CD4-positive, alpha-beta memory T cell (primary cell): ENCODE measurements around the gene GPC6. TPM values are rescaled to one million over a fixed set of nuclear protein-coding genes. Genes with fewer than 3 reads are reported as not detected.
A peak's percentile ranks its signal among the peaks of the same experiment; 100 is the strongest.

Experiments used
- CTCF ChIA-PET: fragments of 350-600 bp; sonication (Branson Sonifier 250); formaldehyde crosslinking; loops from one replicate; lab custom pipeline; 2021; ENCODE audit warnings: inconsistent platforms; ENCODE audit not compliant: partially characterized antibody; lab: Charles Lee
- POLR2A ChIA-PET: fragments of 350-600 bp; sonication (Branson Sonifier 250); formaldehyde crosslinking; loops from one replicate; lab custom pipeline; 2021; ENCODE audit not compliant: partially characterized antibody; lab: Charles Lee
- DNase-seq, 5 donors: peaks; one replicate each; pipeline versions ENCODE4 v3.0.0 to v3.0.0-alpha.2; 2020 to 2022; ENCODE audit warnings: mixed read lengths in 1 of 5
- H3K27ac ChIP-seq: one replicate; pipeline ENCODE4 v1.7.0; 2013; ENCODE audit warnings: low read depth, low read length
- H3K27me3 ChIP-seq: 2 replicates; pipeline ENCODE4 v1.7.0; 2013; ENCODE audit warnings: mild to moderate bottlenecking, low read length, moderate library complexity; ENCODE audit not compliant: insufficient read depth
- H3K36me3 ChIP-seq: 2 replicates; pipeline ENCODE4 v1.7.0; 2013; ENCODE audit warnings: mild to moderate bottlenecking, low read length, moderate library complexity; ENCODE audit not compliant: insufficient read depth
- H3K4me1 ChIP-seq: 2 replicates; pipeline ENCODE4 v1.7.0; 2013; ENCODE audit warnings: mild to moderate bottlenecking, low read length, moderate library complexity; ENCODE audit not compliant: insufficient read depth
- H3K4me3 ChIP-seq, 2 donors: one replicate each; pipeline ENCODE4 v1.7.0; 2013; ENCODE audit warnings: low read length in 2 of 2, mild to moderate bottlenecking in 1 of 2
- H3K9me3 ChIP-seq, 2 donors: one replicate each; pipeline ENCODE4 v1.7.0; 2013; ENCODE audit warnings: low read length in 2 of 2, control low read depth in 1 of 2; ENCODE audit not compliant: control insufficient read depth in 1 of 2
- H3K27ac Mint-ChIP-seq, 7 donors: one replicate each; pipeline ENCODE4 v1.8.0; 2020 to 2021; ENCODE audit warnings: mixed read lengths in 7 of 7, mild to moderate bottlenecking in 6 of 7, inconsistent platforms in 3 of 7, moderate library complexity in 3 of 7
- H3K27me3 Mint-ChIP-seq, 2 donors: one replicate each; pipeline ENCODE4 v1.8.0; 2020 to 2021; ENCODE audit warnings: mixed read lengths in 2 of 2
- H3K36me3 Mint-ChIP-seq, 2 donors: one replicate each; pipeline ENCODE4 v1.8.0; 2020 to 2021; ENCODE audit warnings: mixed read lengths in 2 of 2, inconsistent platforms in 1 of 2, mild to moderate bottlenecking in 1 of 2
- H3K4me1 Mint-ChIP-seq, 4 donors: one replicate each; pipeline ENCODE4 v1.8.0; 2020 to 2021; ENCODE audit warnings: mixed read lengths in 4 of 4, mild to moderate bottlenecking in 1 of 4
- H3K4me3 Mint-ChIP-seq, 8 donors: one replicate each; pipeline ENCODE4 v1.8.0; 2020 to 2021; ENCODE audit warnings: mixed read lengths in 8 of 8, mild to moderate bottlenecking in 7 of 8, moderate library complexity in 6 of 8, inconsistent platforms in 3 of 8
- H3K9me3 Mint-ChIP-seq, 8 donors: one replicate each; pipeline ENCODE4 v1.8.0; 2020 to 2021; ENCODE audit warnings: mixed read lengths in 8 of 8, mild to moderate bottlenecking in 5 of 8, inconsistent platforms in 3 of 8, moderate library complexity in 1 of 8
- intact Hi-C: fragments of 100-400 bp; cut with micrococcal nuclease; formaldehyde crosslinking; loops from one replicate; pipeline ENCODE4 v1.15.1; 2023
- polyA plus RNA-seq, 2 donors: library from polyadenylated mRNA; unstranded; fragments of 300-500 nt; fragmentation: Illumina TruSeq; gene quantifications; one replicate each; pipeline ENCODE4 v1.2.3, GENCODE V29; 2021
- total RNA-seq, 2 experiments: library from RNA; stranded (reverse); gene quantifications; one replicate each; pipeline ENCODE4 v1.2.3, GENCODE V29; 2021

Gene GPC6
- total and polyA plus RNA-seq, 4 experiments from 2014 or later, result not detected

GRCh38 chr13:93539914-93540313 is 313.3 kb downstream of the GPC6 start:
- H3K4me3 ChIP-seq, result no peak overlapping the region
- Mint-ChIP-seq H3K27me3 (no peaks in the 10 kb centered on the region), H3K36me3 (no peaks in the 10 kb centered on the region), H3K9me3 (peaks cover 0 to 9% (median 4%) of the 10 kb centered on the region in 8 donors), H3K4me1 (no peaks in the 10 kb centered on the region), H3K27ac (no peak overlapping the region), H3K4me3 (no peak overlapping the region)
- ChIA-PET CTCF (no interaction called here), POLR2A (no interaction called here)
- no peak overlapping the region for H3K27ac ChIP-seq
- H3K4me1 ChIP-seq, result no peaks in the 10 kb centered on the region
- no peak for DNase-seq
- H3K27me3 ChIP-seq, result no peaks in the 10 kb centered on the region
- intact Hi-C loops, result no loop called here
- H3K9me3 ChIP-seq, result no peaks in the 10 kb centered on the region
- H3K36me3 ChIP-seq, result no peaks in the 10 kb centered on the region

DNA sequence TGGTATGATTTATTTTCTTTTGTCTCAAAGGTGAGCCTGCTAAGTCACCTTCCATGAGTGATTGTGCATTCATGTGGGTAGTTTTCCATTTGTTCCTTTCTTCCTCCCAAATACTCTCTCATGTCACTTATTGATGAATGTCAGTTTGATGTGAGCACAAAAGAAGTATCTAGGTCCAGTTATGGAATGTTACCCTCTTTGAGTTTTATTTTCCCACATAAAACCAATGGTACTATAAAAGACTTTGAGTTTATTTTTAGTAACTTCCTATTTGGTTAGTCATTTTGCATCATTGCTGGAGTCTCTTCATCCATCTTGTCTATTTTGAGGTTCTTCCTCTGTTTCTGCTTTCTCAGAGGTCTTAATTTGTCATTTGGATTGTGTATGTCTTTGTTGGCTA is 321.3 kb downstream of the GPC6 start:
- Histone ChIP-seq H3K9me3 (no peaks in the 10 kb centered on the region), H3K27ac (no peak overlapping the region), H3K27me3 (no peaks in the 10 kb centered on the region), H3K36me3 (no peaks in the 10 kb centered on the region), H3K4me1 (no peaks in the 10 kb centered on the region), H3K4me3 (no peak overlapping the region)
- ChIA-PET POLR2A (no interaction called here), CTCF (no interaction called here)
- H3K9me3 Mint-ChIP-seq, result peaks cover 0 to 6% (median 1%) of the 10 kb centered on the region in 8 donors
- H3K4me3 Mint-ChIP-seq, result no peak overlapping the region
- intact Hi-C loops, result no loop called here
- no peak for DNase-seq
- no peaks in the 10 kb centered on the region for H3K4me1 Mint-ChIP-seq
- H3K27me3 Mint-ChIP-seq, result no peaks in the 10 kb centered on the region
- H3K36me3 Mint-ChIP-seq, result no peaks in the 10 kb centered on the region
- no peak overlapping the region for H3K27ac Mint-ChIP-seq

DNA sequence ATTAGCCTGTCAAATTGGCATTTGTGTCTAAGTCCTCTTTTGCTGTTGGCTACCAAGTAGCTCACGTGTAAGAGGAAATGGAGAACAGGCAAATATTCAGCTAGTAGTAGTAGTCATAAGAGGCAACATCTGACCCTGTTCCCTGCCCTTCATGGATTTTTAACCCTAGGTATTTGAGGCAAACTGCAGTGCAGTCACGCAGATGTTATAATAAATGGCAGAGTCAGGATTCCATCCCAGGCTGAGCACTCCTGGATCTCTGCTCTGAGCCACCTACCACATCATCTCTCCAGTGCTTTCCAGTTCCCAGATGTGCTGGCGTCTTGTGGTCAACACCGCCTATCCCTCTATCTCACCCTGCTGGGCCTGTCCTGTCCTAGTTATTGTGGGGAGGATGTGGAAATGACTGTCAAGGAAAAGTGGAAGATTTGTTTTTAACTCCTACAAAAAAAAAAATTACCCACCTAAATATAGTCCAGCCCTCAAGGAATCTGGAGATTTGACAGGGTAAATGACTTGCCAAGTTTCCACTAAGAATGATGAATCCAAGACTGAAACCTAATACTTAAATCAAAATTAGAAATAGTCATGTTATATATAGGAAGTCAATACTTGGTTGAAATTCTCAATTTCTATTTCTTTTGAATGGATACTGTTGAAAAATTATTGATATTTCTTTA is 322.9 kb downstream of the GPC6 start:
- H3K4me1 ChIP-seq, result no peaks in the 10 kb centered on the region
- H3K4me3 ChIP-seq, result no peak overlapping the region
- H3K27ac Mint-ChIP-seq, result no peak overlapping the region
- intact Hi-C loops, result no loop called here
- no peaks in the 10 kb centered on the region for H3K9me3 Mint-ChIP-seq
- ChIA-PET POLR2A (no interaction called here), CTCF (no interaction called here)
- no peaks in the 10 kb centered on the region for H3K4me1 Mint-ChIP-seq
- no peak for DNase-seq
- no peak overlapping the region for H3K4me3 Mint-ChIP-seq
- no peaks in the 10 kb centered on the region for H3K27me3 Mint-ChIP-seq
- no peaks in the 10 kb centered on the region for H3K36me3 Mint-ChIP-seq
- H3K27me3 ChIP-seq, result no peaks in the 10 kb centered on the region
- no peaks in the 10 kb centered on the region for H3K36me3 ChIP-seq
- no peaks in the 10 kb centered on the region for H3K9me3 ChIP-seq
- no peak overlapping the region for H3K27ac ChIP-seq

DNA sequence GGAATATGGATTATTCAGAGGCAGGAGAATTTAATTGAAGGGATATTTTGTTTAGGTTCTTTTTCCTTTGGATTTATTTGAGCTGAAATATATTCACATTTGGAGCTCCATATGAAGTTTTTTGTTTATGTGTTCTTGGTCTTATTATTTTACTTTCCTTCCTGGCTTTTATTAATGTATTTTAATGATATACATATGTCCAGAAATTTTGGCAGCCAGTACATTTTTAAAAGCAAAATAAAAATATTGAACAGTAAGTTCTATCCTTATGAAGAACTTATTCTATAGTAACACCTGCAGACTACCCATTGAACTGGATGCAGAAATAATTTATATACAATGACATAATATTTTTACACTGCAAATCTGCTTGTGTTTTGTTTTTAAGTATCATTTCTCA is 323.6 kb downstream of the GPC6 start:
- Mint-ChIP-seq H3K36me3 (no peaks in the 10 kb centered on the region), H3K9me3 (no peaks in the 10 kb centered on the region), H3K27me3 (no peaks in the 10 kb centered on the region), H3K4me3 (no peak overlapping the region), H3K27ac (no peak overlapping the region), H3K4me1 (no peaks in the 10 kb centered on the region)
- intact Hi-C loops, result no loop called here
- no peak for DNase-seq
- Histone ChIP-seq H3K27me3 (no peaks in the 10 kb centered on the region), H3K27ac (no peak overlapping the region), H3K36me3 (no peaks in the 10 kb centered on the region), H3K9me3 (no peaks in the 10 kb centered on the region), H3K4me3 (no peak overlapping the region), H3K4me1 (no peaks in the 10 kb centered on the region)
- ChIA-PET CTCF (no interaction called here), POLR2A (no interaction called here)

- DNase-seq, result no peak
- intact Hi-C loops, result no loop called here
- Mint-ChIP-seq H3K4me1 (no peaks in the 10 kb centered on the region), H3K36me3 (no peaks in the 10 kb centered on the region), H3K4me3 (peak overlapping the region in 1 of 8 donors; percentile 31), H3K27ac (no peak overlapping the region), H3K27me3 (no peaks in the 10 kb centered on the region), H3K9me3 (no peaks in the 10 kb centered on the region)
- no peaks in the 10 kb centered on the region for H3K27me3 ChIP-seq
- H3K4me1 ChIP-seq, result no peaks in the 10 kb centered on the region
- H3K9me3 ChIP-seq, result no peaks in the 10 kb centered on the region
- H3K4me3 ChIP-seq, result no peak overlapping the region
- no peaks in the 10 kb centered on the region for H3K36me3 ChIP-seq
- H3K27ac ChIP-seq, result no peak overlapping the region
- ChIA-PET POLR2A (no interaction called here), CTCF (no interaction called here)
Measured at GRCh38 chr13:93552596-93552995, 326.0 kb downstream of the GPC6 start.

DNA sequence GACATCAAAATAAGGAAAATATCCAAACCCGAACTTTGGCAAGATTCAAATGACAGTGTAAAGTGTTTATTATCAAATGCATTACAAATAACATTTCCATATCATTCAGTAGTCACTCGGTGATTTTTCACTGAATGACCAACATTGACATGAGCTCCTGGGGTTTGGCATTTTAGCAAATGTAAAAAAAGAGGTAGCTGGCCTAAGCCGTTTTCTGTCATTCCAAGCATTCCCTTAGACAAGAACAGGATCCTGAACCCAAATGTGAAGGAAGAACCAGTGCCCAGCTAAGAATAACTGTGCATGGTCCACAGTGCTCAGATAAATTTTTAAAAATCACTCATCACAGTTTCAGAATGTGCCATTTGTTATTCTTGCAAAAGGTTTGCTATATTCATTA is 327.9 kb downstream of the GPC6 start:
- H3K4me3 Mint-ChIP-seq, result no peak overlapping the region
- ChIA-PET CTCF (no interaction called here), POLR2A (no interaction called here)
- Histone ChIP-seq H3K27me3 (no peaks in the 10 kb centered on the region), H3K9me3 (no peaks in the 10 kb centered on the region), H3K4me1 (no peaks in the 10 kb centered on the region), H3K27ac (no peak overlapping the region), H3K4me3 (no peak overlapping the region), H3K36me3 (no peaks in the 10 kb centered on the region)
- no peaks in the 10 kb centered on the region for H3K27me3 Mint-ChIP-seq
- no peak overlapping the region for H3K27ac Mint-ChIP-seq
- no peak for DNase-seq
- no peaks in the 10 kb centered on the region for H3K9me3 Mint-ChIP-seq
- no peaks in the 10 kb centered on the region for H3K4me1 Mint-ChIP-seq
- no peaks in the 10 kb centered on the region for H3K36me3 Mint-ChIP-seq
- intact Hi-C loops, result no loop called here

DNA sequence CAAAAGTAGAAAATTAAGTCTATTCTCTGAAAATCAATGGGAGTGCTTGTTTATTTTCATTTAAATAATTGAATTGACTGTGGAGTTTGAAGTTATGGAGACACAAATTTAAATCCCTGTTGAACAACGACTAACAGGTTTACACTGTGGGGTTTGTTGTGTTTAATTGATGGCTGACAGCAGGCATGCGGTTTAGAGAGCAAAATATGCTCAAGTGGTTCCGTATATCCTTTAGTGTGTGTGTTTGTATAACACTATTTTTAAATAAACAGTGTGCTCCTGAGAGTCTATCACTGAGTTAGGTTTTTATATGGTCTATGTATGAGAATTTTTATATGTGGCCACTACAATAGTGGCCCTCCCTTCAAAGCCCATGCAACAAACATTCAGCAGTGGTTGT is 332.0 kb downstream of the GPC6 start:
- Mint-ChIP-seq H3K36me3 (no peaks in the 10 kb centered on the region), H3K27me3 (no peaks in the 10 kb centered on the region), H3K27ac (no peak overlapping the region), H3K4me1 (no peaks in the 10 kb centered on the region), H3K9me3 (no peaks in the 10 kb centered on the region), H3K4me3 (no peak overlapping the region)
- no peaks in the 10 kb centered on the region for H3K4me1 ChIP-seq
- no peaks in the 10 kb centered on the region for H3K27me3 ChIP-seq
- H3K36me3 ChIP-seq, result no peaks in the 10 kb centered on the region
- DNase-seq, result no peak
- ChIA-PET POLR2A (no interaction called here), CTCF (no interaction called here)
- intact Hi-C loops, result no loop called here
- H3K9me3 ChIP-seq, result no peaks in the 10 kb centered on the region
- H3K4me3 ChIP-seq, result no peak overlapping the region
- H3K27ac ChIP-seq, result no peak overlapping the region

- no peak overlapping the region for H3K4me3 Mint-ChIP-seq
- Histone ChIP-seq H3K36me3 (no peaks in the 10 kb centered on the region), H3K4me1 (no peaks in the 10 kb centered on the region), H3K9me3 (no peaks in the 10 kb centered on the region), H3K27me3 (no peaks in the 10 kb centered on the region), H3K4me3 (no peak overlapping the region), H3K27ac (no peak overlapping the region)
- intact Hi-C loops, result no loop called here
- H3K4me1 Mint-ChIP-seq, result no peaks in the 10 kb centered on the region
- no peaks in the 10 kb centered on the region for H3K36me3 Mint-ChIP-seq
- POLR2A ChIA-PET, result no interaction called here
- no peaks in the 10 kb centered on the region for H3K9me3 Mint-ChIP-seq
- H3K27ac Mint-ChIP-seq, result no peak overlapping the region
- CTCF ChIA-PET, result no interaction called here
- no peaks in the 10 kb centered on the region for H3K27me3 Mint-ChIP-seq
- DNase-seq, result no peak
Measured at GRCh38 chr13:93559718-93560117, 333.1 kb downstream of the GPC6 start.
